ENCODE data around the gene PHKB. TPM values are rescaled to one million over a fixed set of nuclear protein-coding genes. Genes with fewer than 3 reads are reported as not detected.
A peak's percentile ranks its signal among the peaks of the same experiment; 100 is the strongest.
"Not testable (repeated sequence)": the region's sequence is repeated elsewhere in the genome, so short reads cannot be mapped to it uniquely, and the experiment has no call there.

Gene PHKB
- total and polyA plus RNA-seq, 2 donors (not counting 3 experiments of a cell fraction or from before 2014, with no cell fraction given): 30.1 to 61.0 TPM

DNA sequence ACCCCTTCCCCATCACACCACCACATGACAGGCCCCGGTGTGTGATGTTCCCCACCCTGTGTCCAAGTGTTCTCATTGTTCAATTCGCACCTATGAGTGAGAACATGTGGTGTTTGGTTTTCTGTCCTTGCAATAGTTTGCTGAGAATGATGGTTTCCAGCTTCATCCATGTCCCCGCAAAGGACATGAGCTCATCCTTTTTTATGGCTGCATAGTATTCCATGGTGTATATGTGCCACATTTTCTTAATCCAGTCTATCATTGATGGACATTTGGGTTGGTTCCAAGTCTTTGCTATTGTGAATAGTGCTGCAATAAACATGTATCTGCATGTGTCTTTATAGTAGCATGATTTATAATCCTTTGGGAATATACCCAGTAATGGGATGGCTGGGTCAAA, 80.0 kb downstream of the PHKB start:
- CTCF ChIA-PET; H3K9ac ChIP-seq (replicated peaks; ENCODE audit: extremely low read depth, insufficient read depth, low read length); H3K9me1 ChIP-seq (replicated peaks; ENCODE audit: control insufficient read depth, extremely low read depth, insufficient read depth, low read length); H4K20me1 ChIP-seq (replicated peaks; ENCODE audit: control insufficient read depth, extremely low read depth, insufficient read depth, low read length); H3K4me2 ChIP-seq (ENCODE audit: insufficient read depth, low read length); H3K36me3 ChIP-seq (ENCODE audit: control insufficient read depth in 2 of 2, extremely low read depth in 1 of 2, insufficient read depth in 2 of 2, low read length in 2 of 2); H3K27ac ChIP-seq (ENCODE audit: insufficient read depth, low read depth, low read length); dilution Hi-C loops (cut with MboI; ENCODE audit: extremely low pct_ligation_motif_present, low sequenced_read_pairs); H3K79me2 ChIP-seq (ENCODE audit: control insufficient read depth, insufficient read depth, low read length); H3K9me3 ChIP-seq (replicated peaks; ENCODE audit: control insufficient read depth, insufficient read depth, low read length); DNase-seq (ENCODE audit: low read depth, low spot score); BruUV-seq (replicated peaks); intact Hi-C loops (cut with micrococcal nuclease); FAIRE-seq; H3K27me3 ChIP-seq (ENCODE audit: control insufficient read depth in 2 of 2, insufficient read depth in 2 of 2, low read length in 2 of 2); H2AFZ ChIP-seq (ENCODE audit: low read depth, low read length); H3K4me1 ChIP-seq (ENCODE audit: control insufficient read depth, extremely low read depth, insufficient read depth, low read length); POLR2A ChIA-PET; H3K4me3 ChIP-seq (replicated peaks in 1 of 3; ENCODE audit: insufficient read depth in 1 of 3, low read depth in 1 of 3, low read length in 3 of 3): not testable (repeated sequence)

DNA sequence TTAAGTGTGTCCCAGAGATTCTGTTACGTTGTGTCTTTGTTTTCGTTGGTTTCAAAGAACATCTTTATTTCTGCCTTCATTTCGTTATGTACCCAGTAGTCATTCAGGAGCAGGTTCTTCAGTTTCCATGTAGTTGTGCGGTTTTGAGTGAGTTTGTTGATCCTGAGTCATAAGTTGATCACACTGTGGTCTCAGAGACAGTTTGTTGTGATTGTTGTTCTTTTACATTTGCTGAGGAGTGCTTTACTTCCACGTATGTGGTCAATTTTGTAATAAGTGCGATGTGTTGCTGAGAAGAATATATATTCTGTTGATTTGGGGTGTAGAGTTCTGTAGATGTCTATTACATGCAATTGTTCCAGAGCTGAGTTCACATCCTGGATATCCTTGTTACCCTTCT, 83.1 kb downstream of the PHKB start:
- H3K9me3 ChIP-seq (replicated peaks; ENCODE audit: control insufficient read depth, insufficient read depth, low read length); H3K27ac ChIP-seq (ENCODE audit: insufficient read depth, low read depth, low read length); intact Hi-C loops (cut with micrococcal nuclease); H3K4me3 ChIP-seq (replicated peaks in 1 of 3; ENCODE audit: insufficient read depth in 1 of 3, low read depth in 1 of 3, low read length in 3 of 3); H3K27me3 ChIP-seq (ENCODE audit: control insufficient read depth in 2 of 2, insufficient read depth in 2 of 2, low read length in 2 of 2); BruUV-seq (replicated peaks); H3K9me1 ChIP-seq (replicated peaks; ENCODE audit: control insufficient read depth, extremely low read depth, insufficient read depth, low read length); H3K36me3 ChIP-seq (ENCODE audit: control insufficient read depth in 2 of 2, extremely low read depth in 1 of 2, insufficient read depth in 2 of 2, low read length in 2 of 2); H3K79me2 ChIP-seq (ENCODE audit: control insufficient read depth, insufficient read depth, low read length); H3K4me1 ChIP-seq (ENCODE audit: control insufficient read depth, extremely low read depth, insufficient read depth, low read length); H2AFZ ChIP-seq (ENCODE audit: low read depth, low read length); H4K20me1 ChIP-seq (replicated peaks; ENCODE audit: control insufficient read depth, extremely low read depth, insufficient read depth, low read length); H3K4me2 ChIP-seq (ENCODE audit: insufficient read depth, low read length); H3K9ac ChIP-seq (replicated peaks; ENCODE audit: extremely low read depth, insufficient read depth, low read length); dilution Hi-C loops (cut with MboI; ENCODE audit: extremely low pct_ligation_motif_present, low sequenced_read_pairs); POLR2A ChIA-PET; DNase-seq (ENCODE audit: low read depth, low spot score): not testable (repeated sequence)
- CTCF ChIA-PET: interaction anchor here (1.1 kb wide), 1 partner anchor 51 kb away, joined by 3 read pairs; no protein-coding TSS in a partner anchor
- FAIRE-seq: peak; percentile 35

DNA sequence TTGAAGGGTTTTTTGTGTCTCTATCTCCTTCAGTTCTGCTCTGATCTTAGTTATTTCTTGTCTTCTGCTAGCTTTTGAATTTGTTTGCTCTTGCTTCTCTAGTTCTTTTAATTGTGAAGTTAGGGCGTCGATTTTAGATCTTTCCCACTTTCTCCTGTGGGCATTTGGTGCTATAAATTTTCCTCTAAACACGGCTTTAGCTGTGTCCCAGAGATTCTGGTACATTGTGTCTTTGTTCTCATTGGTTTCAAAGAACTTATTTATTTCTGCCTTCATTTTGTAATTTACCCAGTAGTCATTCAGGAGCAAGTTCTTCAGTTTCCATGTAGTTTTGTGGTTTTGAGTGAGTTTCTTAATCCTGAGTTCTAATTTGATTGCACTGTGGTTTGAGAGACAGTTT, 90.1 kb downstream of the PHKB start:
- FAIRE-seq; H3K4me3 ChIP-seq (replicated peaks in 1 of 3; ENCODE audit: insufficient read depth in 1 of 3, low read depth in 1 of 3, low read length in 3 of 3); H3K9ac ChIP-seq (replicated peaks; ENCODE audit: extremely low read depth, insufficient read depth, low read length); H2AFZ ChIP-seq (ENCODE audit: low read depth, low read length); H3K36me3 ChIP-seq (ENCODE audit: control insufficient read depth in 2 of 2, extremely low read depth in 1 of 2, insufficient read depth in 2 of 2, low read length in 2 of 2); intact Hi-C loops (cut with micrococcal nuclease); H3K27me3 ChIP-seq (ENCODE audit: control insufficient read depth in 2 of 2, insufficient read depth in 2 of 2, low read length in 2 of 2); H3K9me1 ChIP-seq (replicated peaks; ENCODE audit: control insufficient read depth, extremely low read depth, insufficient read depth, low read length); CTCF ChIA-PET; H3K79me2 ChIP-seq (ENCODE audit: control insufficient read depth, insufficient read depth, low read length); DNase-seq (ENCODE audit: low read depth, low spot score); dilution Hi-C loops (cut with MboI; ENCODE audit: extremely low pct_ligation_motif_present, low sequenced_read_pairs); H3K9me3 ChIP-seq (replicated peaks; ENCODE audit: control insufficient read depth, insufficient read depth, low read length); H3K4me1 ChIP-seq (ENCODE audit: control insufficient read depth, extremely low read depth, insufficient read depth, low read length); POLR2A ChIA-PET; H3K27ac ChIP-seq (ENCODE audit: insufficient read depth, low read depth, low read length); H3K4me2 ChIP-seq (ENCODE audit: insufficient read depth, low read length); BruUV-seq (replicated peaks); H4K20me1 ChIP-seq (replicated peaks; ENCODE audit: control insufficient read depth, extremely low read depth, insufficient read depth, low read length): not testable (repeated sequence)

DNA sequence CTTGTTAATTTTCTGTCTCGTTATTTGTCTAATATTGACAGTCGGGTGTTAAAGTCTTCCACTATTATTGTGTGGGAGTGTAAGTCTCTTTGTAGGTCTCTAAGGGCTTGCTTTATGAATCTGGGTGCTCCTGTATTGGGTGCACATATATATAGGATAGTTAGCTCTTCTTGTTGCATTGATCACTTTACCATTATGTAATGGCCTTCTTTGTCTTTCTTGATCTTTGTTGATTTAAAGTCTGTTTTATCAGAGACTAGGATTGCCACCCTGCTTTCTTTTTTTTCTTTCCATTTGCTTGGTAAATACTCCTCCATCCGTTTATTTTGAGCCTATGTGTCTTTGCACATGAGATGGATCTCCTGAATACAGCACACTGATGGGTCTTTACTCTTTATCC, 90.6 kb downstream of the PHKB start:
- H3K4me2 ChIP-seq (ENCODE audit: insufficient read depth, low read length); H3K9me3 ChIP-seq (replicated peaks; ENCODE audit: control insufficient read depth, insufficient read depth, low read length); dilution Hi-C loops (cut with MboI; ENCODE audit: extremely low pct_ligation_motif_present, low sequenced_read_pairs); POLR2A ChIA-PET; CTCF ChIA-PET; H3K4me1 ChIP-seq (ENCODE audit: control insufficient read depth, extremely low read depth, insufficient read depth, low read length); H3K4me3 ChIP-seq (replicated peaks in 1 of 3; ENCODE audit: insufficient read depth in 1 of 3, low read depth in 1 of 3, low read length in 3 of 3); intact Hi-C loops (cut with micrococcal nuclease); H3K27me3 ChIP-seq (ENCODE audit: control insufficient read depth in 2 of 2, insufficient read depth in 2 of 2, low read length in 2 of 2); H3K79me2 ChIP-seq (ENCODE audit: control insufficient read depth, insufficient read depth, low read length); DNase-seq (ENCODE audit: low read depth, low spot score); BruUV-seq (replicated peaks); H3K27ac ChIP-seq (ENCODE audit: insufficient read depth, low read depth, low read length); FAIRE-seq; H2AFZ ChIP-seq (ENCODE audit: low read depth, low read length); H4K20me1 ChIP-seq (replicated peaks; ENCODE audit: control insufficient read depth, extremely low read depth, insufficient read depth, low read length); H3K9me1 ChIP-seq (replicated peaks; ENCODE audit: control insufficient read depth, extremely low read depth, insufficient read depth, low read length); H3K9ac ChIP-seq (replicated peaks; ENCODE audit: extremely low read depth, insufficient read depth, low read length); H3K36me3 ChIP-seq (ENCODE audit: control insufficient read depth in 2 of 2, extremely low read depth in 1 of 2, insufficient read depth in 2 of 2, low read length in 2 of 2): not testable (repeated sequence)

All from endothelial cell of umbilical vein (primary cell).